ENCODE results near the gene SERPINA4. TPM values are rescaled to one million over a fixed set of nuclear protein-coding genes. Genes with fewer than 3 reads are reported as not detected.

SERPINA4 gene
- total RNA-seq, 1 experiment from 2014 or later: not detected

DNA sequence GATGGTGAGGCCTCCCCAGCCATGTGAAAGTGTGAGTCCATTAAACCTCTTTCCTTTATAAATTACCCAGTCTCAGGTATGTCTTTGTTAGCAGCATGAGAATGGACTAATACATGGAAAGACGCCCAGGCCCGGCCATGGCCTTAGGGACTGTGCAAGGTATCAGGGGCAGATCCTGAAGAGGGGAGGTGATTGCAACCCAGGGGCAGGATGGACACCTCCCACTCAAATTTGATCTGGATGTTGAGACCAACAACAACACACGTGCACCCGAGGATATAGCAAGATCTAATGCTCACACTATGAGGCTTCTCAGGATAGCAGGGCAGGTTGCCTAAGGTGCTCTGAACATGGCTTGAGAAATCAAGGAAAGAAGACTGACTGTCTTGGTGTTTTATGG, 13.5 kb upstream of the SERPINA4 start:
- TF ChIP-seq EZH2 (IDR thresholded peaks at IDR 0.05; ENCODE audit: low read depth) (no peak), CTCF (conservative IDR thresholded peaks at IDR 0.05) (no peak)
- H3K4me2 ChIP-seq: no peak overlapping the region
- H3K4me1 ChIP-seq (replicated peaks; ENCODE audit: insufficient read depth): no peaks in the 10 kb centered on the region
- no peaks in the 10 kb centered on the region for H4K20me1 ChIP-seq (ENCODE audit: insufficient read depth)
- H3K4me3 ChIP-seq: no peak overlapping the region
- H3K27me3 ChIP-seq (ENCODE audit: insufficient read depth, low read depth): no peaks in the 10 kb centered on the region
- ChIA-PET POLR2A (ENCODE audit: unreplicated experiment) (no interaction called here), CTCF (no interaction called here)
- no peak for DNase-seq
- H2AFZ ChIP-seq: no peak overlapping the region
- H3F3A ChIP-seq (ENCODE audit: insufficient read depth, low read depth): no peaks in the 10 kb centered on the region
- H3K9me2 ChIP-seq (ENCODE audit: insufficient read depth): no peaks in the 10 kb centered on the region
- no peak overlapping the region for H3K27ac ChIP-seq
- H3K9me3 ChIP-seq (ENCODE audit: insufficient read depth, low read depth): no peaks in the 10 kb centered on the region
- no TSS peak for BruUV-seq (replicated peaks)
- intact Hi-C loops (cut with micrococcal nuclease; ENCODE audit: unreplicated experiment): no loop called here
- no peaks in the 10 kb centered on the region for H3K36me3 ChIP-seq (ENCODE audit: low read depth)
- H3K79me2 ChIP-seq (ENCODE audit: low read depth): no peaks in the 10 kb centered on the region

GRCh38 chr14:94548131-94548998, 12.9 kb upstream of the SERPINA4 start:
- no peaks in the 10 kb centered on the region for H3F3A ChIP-seq (ENCODE audit: insufficient read depth, low read depth)
- H3K4me3 ChIP-seq: no peak overlapping the region
- no peaks in the 10 kb centered on the region for H3K79me2 ChIP-seq (ENCODE audit: low read depth)
- H3K9me3 ChIP-seq (ENCODE audit: insufficient read depth, low read depth): no peaks in the 10 kb centered on the region
- no peak overlapping the region for H2AFZ ChIP-seq
- no peaks in the 10 kb centered on the region for H3K27me3 ChIP-seq (ENCODE audit: insufficient read depth, low read depth)
- POLR2A ChIA-PET (ENCODE audit: unreplicated experiment): no interaction called here
- intact Hi-C loops (cut with micrococcal nuclease; ENCODE audit: unreplicated experiment): no loop called here
- BruUV-seq (replicated peaks): no TSS peak
- no peak overlapping the region for H3K27ac ChIP-seq
- no peaks in the 10 kb centered on the region for H3K36me3 ChIP-seq (ENCODE audit: low read depth)
- CTCF ChIA-PET: no interaction called here
- DNase-seq: no peak
- H3K4me2 ChIP-seq: no peak overlapping the region
- H3K9me2 ChIP-seq (ENCODE audit: insufficient read depth): no peaks in the 10 kb centered on the region
- H4K20me1 ChIP-seq (ENCODE audit: insufficient read depth): no peaks in the 10 kb centered on the region
- H3K4me1 ChIP-seq (replicated peaks; ENCODE audit: insufficient read depth): no peaks in the 10 kb centered on the region
- TF ChIP-seq EZH2 (IDR thresholded peaks at IDR 0.05; ENCODE audit: low read depth) (no peak), CTCF (conservative IDR thresholded peaks at IDR 0.05) (no peak)

GRCh38 chr14:94548999-94549985, 11.9 kb upstream of the SERPINA4 start:
- Histone ChIP-seq H3K9me3 (ENCODE audit: insufficient read depth, low read depth) (no peaks in the 10 kb centered on the region), H3F3A (ENCODE audit: insufficient read depth, low read depth) (no peaks in the 10 kb centered on the region), H3K36me3 (ENCODE audit: low read depth) (no peaks in the 10 kb centered on the region), H3K4me3 (no peak overlapping the region), H3K27me3 (ENCODE audit: insufficient read depth, low read depth) (no peaks in the 10 kb centered on the region), H3K4me2 (no peak overlapping the region), H3K79me2 (ENCODE audit: low read depth) (no peaks in the 10 kb centered on the region), H3K27ac (no peak overlapping the region), H4K20me1 (ENCODE audit: insufficient read depth) (no peaks in the 10 kb centered on the region), H2AFZ (no peak overlapping the region), H3K4me1 (replicated peaks; ENCODE audit: insufficient read depth) (no peaks in the 10 kb centered on the region), H3K9me2 (ENCODE audit: insufficient read depth) (no peaks in the 10 kb centered on the region)
- peak in 1 of 2 experiments; percentile 10 for DNase-seq
- no peak for TF ChIP-seq EZH2 (IDR thresholded peaks at IDR 0.05; ENCODE audit: low read depth)
- peak; percentile 84 for TF ChIP-seq CTCF (conservative IDR thresholded peaks at IDR 0.05)
- POLR2A ChIA-PET (ENCODE audit: unreplicated experiment): no interaction called here
- intact Hi-C loops (cut with micrococcal nuclease; ENCODE audit: unreplicated experiment): no loop called here
- CTCF ChIA-PET: no interaction called here
- BruUV-seq (replicated peaks): no TSS peak

Measured in PC-9 (cell line).